ENCODE results near the gene CCDC141. TPM values are rescaled to one million over a fixed set of nuclear protein-coding genes. Genes with fewer than 3 reads are reported as not detected.
"Not testable (repeated sequence)": the region's sequence is repeated elsewhere in the genome, so short reads cannot be mapped to it uniquely, and the experiment has no call there.

The CCDC141 gene
- total RNA-seq, 2 donors from 2014 or later, result 118 to 142 TPM

GRCh38 chr2:178992719-178993118, 57.2 kb downstream of the CCDC141 start:
- not testable (repeated sequence) for H3K27me3 ChIP-seq (ENCODE audit: control insufficient read depth, insufficient read depth, low read length, poor library complexity, severe bottlenecking); H3K27ac Mint-ChIP-seq; H3K4me1 Mint-ChIP-seq; H3K9ac ChIP-seq (ENCODE audit: extremely low read depth, low read length, poor library complexity, severe bottlenecking); H3K4me1 ChIP-seq (ENCODE audit: control insufficient read depth, insufficient read depth, low read length); H3K4me3 ChIP-seq (ENCODE audit: low read length); H3K27ac ChIP-seq (ENCODE audit: low read depth, low read length); H3K4me3 Mint-ChIP-seq; H3K27me3 Mint-ChIP-seq (ENCODE audit: insufficient read depth)
- peaks cover 63% of the 10 kb centered on the region for H3K9me3 Mint-ChIP-seq
- peak; percentile 53 for DNase-seq
- 90 to 91% methylated on average over 2 to 3 of the region's 3 CpGs for WGBS, 2 experiments (ENCODE audit: insufficient coverage in 1 of 2, insufficient read length in 1 of 2)
- Histone ChIP-seq H3K9me3 (ENCODE audit: control insufficient read depth, low read length) (peaks cover 64% of the 10 kb centered on the region), H3K36me3 (ENCODE audit: control insufficient read depth, insufficient read depth, low read length) (peaks cover 77% of the 10 kb centered on the region)
- TF ChIP-seq, protein P1, sequence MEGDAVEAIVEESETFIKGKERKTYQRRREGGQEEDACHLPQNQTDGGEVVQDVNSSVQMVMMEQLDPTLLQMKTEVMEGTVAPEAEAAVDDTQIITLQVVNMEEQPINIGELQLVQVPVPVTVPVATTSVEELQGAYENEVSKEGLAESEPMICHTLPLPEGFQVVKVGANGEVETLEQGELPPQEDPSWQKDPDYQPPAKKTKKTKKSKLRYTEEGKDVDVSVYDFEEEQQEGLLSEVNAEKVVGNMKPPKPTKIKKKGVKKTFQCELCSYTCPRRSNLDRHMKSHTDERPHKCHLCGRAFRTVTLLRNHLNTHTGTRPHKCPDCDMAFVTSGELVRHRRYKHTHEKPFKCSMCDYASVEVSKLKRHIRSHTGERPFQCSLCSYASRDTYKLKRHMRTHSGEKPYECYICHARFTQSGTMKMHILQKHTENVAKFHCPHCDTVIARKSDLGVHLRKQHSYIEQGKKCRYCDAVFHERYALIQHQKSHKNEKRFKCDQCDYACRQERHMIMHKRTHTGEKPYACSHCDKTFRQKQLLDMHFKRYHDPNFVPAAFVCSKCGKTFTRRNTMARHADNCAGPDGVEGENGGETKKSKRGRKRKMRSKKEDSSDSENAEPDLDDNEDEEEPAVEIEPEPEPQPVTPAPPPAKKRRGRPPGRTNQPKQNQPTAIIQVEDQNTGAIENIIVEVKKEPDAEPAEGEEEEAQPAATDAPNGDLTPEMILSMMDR (conservative IDR thresholded peaks at IDR 0.05), result peak; percentile 60
- H3K36me3 Mint-ChIP-seq (ENCODE audit: low read depth), result peaks cover 77% of the 10 kb centered on the region

DNA sequence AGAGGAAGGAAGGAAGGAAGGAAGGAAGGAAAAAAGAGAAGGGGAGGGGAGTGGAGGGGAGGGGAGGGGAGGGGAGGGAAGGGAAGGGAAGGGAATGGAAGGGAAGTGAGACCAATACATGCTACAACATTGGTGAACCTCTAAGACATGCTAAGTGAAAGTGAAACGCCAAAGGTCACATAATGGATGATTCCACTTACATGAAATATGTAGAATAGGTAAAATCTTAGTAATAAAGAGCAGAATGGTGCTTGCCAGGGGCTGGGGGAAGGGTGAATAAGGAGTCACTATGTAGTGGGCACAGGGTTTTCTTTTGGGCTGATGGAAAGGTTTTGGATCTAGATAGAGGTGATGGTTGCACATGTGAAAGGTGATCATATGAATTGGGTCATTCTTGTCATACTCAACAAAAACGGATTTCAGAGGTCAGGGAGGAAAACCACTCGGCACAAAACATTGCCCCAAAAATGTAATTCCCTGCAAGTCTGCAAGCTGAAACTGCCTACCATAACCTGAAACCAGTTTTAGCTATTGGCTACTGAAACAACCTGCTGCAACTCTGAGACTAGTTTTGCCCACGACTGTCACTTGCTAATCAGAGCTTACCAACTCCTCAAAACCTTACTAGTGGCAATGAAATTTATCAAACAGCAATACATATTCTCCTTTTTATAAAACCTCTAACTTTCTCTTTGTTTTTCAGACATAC, 59.2 kb downstream of the CCDC141 start:
- no peak overlapping the region for H3K4me3 Mint-ChIP-seq
- 68% methylated on average over 4 of the region's 4 CpGs for WGBS, 2 experiments (ENCODE audit: insufficient coverage in 1 of 2, insufficient read length in 1 of 2)
- no peak overlapping the region for H3K4me3 ChIP-seq (ENCODE audit: low read length)
- H3K36me3 ChIP-seq (ENCODE audit: control insufficient read depth, insufficient read depth, low read length), result peaks cover 57% of the 10 kb centered on the region
- H3K9ac ChIP-seq (ENCODE audit: extremely low read depth, low read length, poor library complexity, severe bottlenecking), result no peak overlapping the region
- peaks cover 59% of the 10 kb centered on the region for H3K36me3 Mint-ChIP-seq (ENCODE audit: low read depth)
- no peak overlapping the region for H3K27ac Mint-ChIP-seq
- H3K4me1 ChIP-seq (ENCODE audit: control insufficient read depth, insufficient read depth, low read length), result no peaks in the 10 kb centered on the region
- peaks cover 46% of the 10 kb centered on the region for H3K9me3 Mint-ChIP-seq
- H3K27me3 ChIP-seq (ENCODE audit: control insufficient read depth, insufficient read depth, low read length, poor library complexity, severe bottlenecking), result no peaks in the 10 kb centered on the region
- peaks cover 44% of the 10 kb centered on the region for H3K9me3 ChIP-seq (ENCODE audit: control insufficient read depth, low read length)
- no peaks in the 10 kb centered on the region for H3K27me3 Mint-ChIP-seq (ENCODE audit: insufficient read depth)
- TF ChIP-seq, protein P1 (conservative IDR thresholded peaks at IDR 0.05), result no peak
- DNase-seq, result no peak
- no peak overlapping the region for H3K27ac ChIP-seq (ENCODE audit: low read depth, low read length)
- no peaks in the 10 kb centered on the region for H3K4me1 Mint-ChIP-seq

- H3K27me3 ChIP-seq (ENCODE audit: control insufficient read depth, insufficient read depth, low read length, poor library complexity, severe bottlenecking); H3K4me3 Mint-ChIP-seq; H3K4me1 Mint-ChIP-seq; H3K4me1 ChIP-seq (ENCODE audit: control insufficient read depth, insufficient read depth, low read length); H3K4me3 ChIP-seq (ENCODE audit: low read length); H3K27ac Mint-ChIP-seq; DNase-seq; H3K27me3 Mint-ChIP-seq (ENCODE audit: insufficient read depth); H3K27ac ChIP-seq (ENCODE audit: low read depth, low read length); H3K9ac ChIP-seq (ENCODE audit: extremely low read depth, low read length, poor library complexity, severe bottlenecking): not testable (repeated sequence)
- H3K36me3 ChIP-seq (ENCODE audit: control insufficient read depth, insufficient read depth, low read length), result peaks cover 44% of the 10 kb centered on the region
- H3K36me3 Mint-ChIP-seq (ENCODE audit: low read depth), result peaks cover 46% of the 10 kb centered on the region
- 88 to 100% methylated on average over 1 of the region's 1 CpG for WGBS, 2 experiments (ENCODE audit: insufficient coverage in 1 of 2, insufficient read length in 1 of 2)
- peaks cover 35% of the 10 kb centered on the region for H3K9me3 Mint-ChIP-seq
- H3K9me3 ChIP-seq (ENCODE audit: control insufficient read depth, low read length), result peaks cover 31% of the 10 kb centered on the region
Measured at GRCh38 chr2:178989424-178989823, 60.5 kb downstream of the CCDC141 start.

GRCh38 chr2:178982652-178983051, 67.3 kb downstream of the CCDC141 start:
- not testable (repeated sequence) for H3K4me1 ChIP-seq (ENCODE audit: control insufficient read depth, insufficient read depth, low read length); H3K27me3 ChIP-seq (ENCODE audit: control insufficient read depth, insufficient read depth, low read length, poor library complexity, severe bottlenecking); H3K27ac ChIP-seq (ENCODE audit: low read depth, low read length); H3K27me3 Mint-ChIP-seq (ENCODE audit: insufficient read depth); H3K9ac ChIP-seq (ENCODE audit: extremely low read depth, low read length, poor library complexity, severe bottlenecking); DNase-seq; H3K4me3 ChIP-seq (ENCODE audit: low read length); H3K4me3 Mint-ChIP-seq; H3K9me3 ChIP-seq (ENCODE audit: control insufficient read depth, low read length); H3K4me1 Mint-ChIP-seq; H3K27ac Mint-ChIP-seq
- peaks cover 25% of the 10 kb centered on the region for H3K36me3 Mint-ChIP-seq (ENCODE audit: low read depth)
- peaks cover 15% of the 10 kb centered on the region for H3K9me3 Mint-ChIP-seq
- WGBS, 2 experiments (ENCODE audit: insufficient coverage in 1 of 2, insufficient read length in 1 of 2), result 80 to 91% methylated on average over 3 to 7 of the region's 10 CpGs
- peaks cover 33% of the 10 kb centered on the region for H3K36me3 ChIP-seq (ENCODE audit: control insufficient read depth, insufficient read depth, low read length)
